Liver (tissue), 9 donors: ENCODE measurements around the gene ZNF555. TPM values are rescaled to one million over a fixed set of nuclear protein-coding genes. Genes with fewer than 3 reads are reported as not detected.

Experiments used
- DNase-seq: peaks from one replicate; pipeline ENCODE4 v3.0.0-alpha.2; 2017; ENCODE audit warnings: low spot score
- H3K27ac ChIP-seq, 2 donors: one replicate each; pipeline ENCODE4 v1.7.0; 2013; ENCODE audit warnings: inconsistent platforms in 2 of 2, low read length in 2 of 2, control low read depth in 1 of 2, low read depth in 1 of 2, mild to moderate bottlenecking in 1 of 2
- H3K27me3 ChIP-seq, 4 donors: one replicate each; pipeline versions ENCODE4 v1.6.1 to v1.7.0; 2013; ENCODE audit warnings: low read length in 3 of 4, inconsistent platforms in 1 of 4, mild to moderate bottlenecking in 1 of 4, moderate library complexity in 1 of 4; ENCODE audit not compliant: control insufficient read depth in 4 of 4, insufficient read depth in 4 of 4
- H3K36me3 ChIP-seq, 4 donors: one replicate each; pipeline versions ENCODE4 v1.6.1 to v1.7.0; 2013; ENCODE audit warnings: low read length in 3 of 4, mild to moderate bottlenecking in 3 of 4, low read depth in 1 of 4, moderate library complexity in 1 of 4; ENCODE audit not compliant: control insufficient read depth in 4 of 4, insufficient read depth in 3 of 4
- H3K4me1 ChIP-seq, 4 donors: one replicate each; pipeline versions ENCODE4 v1.6.1 to v1.7.0; 2013; ENCODE audit warnings: low read length in 3 of 4, mild to moderate bottlenecking in 3 of 4, moderate library complexity in 1 of 4; ENCODE audit not compliant: control insufficient read depth in 4 of 4, insufficient read depth in 4 of 4
- H3K4me3 ChIP-seq, 3 donors: one replicate each; pipeline versions ENCODE4 v1.6.1 to v1.7.0; 2013; ENCODE audit warnings: low read length in 3 of 3, control low read depth in 1 of 3, low read depth in 1 of 3, mild to moderate bottlenecking in 1 of 3
- H3K9ac ChIP-seq, 2 donors: one replicate each; pipeline ENCODE4 v1.7.0; 2013; ENCODE audit warnings: low read length in 2 of 2, mild to moderate bottlenecking in 2 of 2, moderate library complexity in 2 of 2, control low read depth in 1 of 2, low read depth in 1 of 2
- H3K9me3 ChIP-seq, 4 donors: one replicate each; pipeline versions ENCODE4 v1.6.1 to v1.7.0; 2013; ENCODE audit warnings: low read length in 3 of 4; ENCODE audit not compliant: control insufficient read depth in 4 of 4
- ATF3 ChIP-seq: IDR thresholded peaks from 2 replicates; pipeline ENCODE4 v1.6.1; 2016; ENCODE audit warnings: antibody characterized with exemption
- CTCF ChIP-seq: fragments of 150-350 bp; IDR thresholded peaks from 2 replicates; pipeline ENCODE4 v1.5.1; 2017; ENCODE audit warnings: improper control_type of control experiment, low read depth, low read length; ENCODE audit not compliant: missing input control
- EGR1 ChIP-seq, 2 donors: IDR thresholded peaks; 2 replicates each; pipeline ENCODE4 v1.6.1; 2016 to 2018; ENCODE audit warnings: antibody characterized with exemption in 2 of 2, low read depth in 2 of 2
- FOXA1 ChIP-seq: IDR thresholded peaks from 2 replicates; pipeline ENCODE4 v1.6.1; 2016; ENCODE audit warnings: antibody characterized with exemption
- FOXA2 ChIP-seq: IDR thresholded peaks from 2 replicates; pipeline ENCODE4 v1.6.1; 2016; ENCODE audit warnings: antibody characterized with exemption
- GABPA ChIP-seq, 2 donors: IDR thresholded peaks in 1 of 2; conservative IDR thresholded peaks in 1 of 2; 2 replicates each; pipeline ENCODE4 v1.6.1; 2016; ENCODE audit warnings: antibody characterized with exemption in 2 of 2, mild to moderate bottlenecking in 1 of 2, moderate library complexity in 1 of 2
- HNF4A ChIP-seq, 2 donors: conservative IDR thresholded peaks; 2 replicates each; pipeline ENCODE4 v1.6.1; 2016; ENCODE audit warnings: antibody characterized with exemption in 2 of 2, mild to moderate bottlenecking in 2 of 2
- HNF4G ChIP-seq: IDR thresholded peaks from 2 replicates; pipeline ENCODE4 v1.6.1; 2016; ENCODE audit warnings: antibody characterized with exemption
- JUND ChIP-seq, 2 donors: IDR thresholded peaks; 2 replicates each; pipeline ENCODE4 v1.6.1; 2016; ENCODE audit warnings: antibody characterized with exemption in 2 of 2
- MAX ChIP-seq: IDR thresholded peaks from 2 replicates; pipeline ENCODE4 v1.6.1; 2016; ENCODE audit warnings: antibody characterized with exemption
- NR2F2 ChIP-seq: IDR thresholded peaks from 2 replicates; pipeline ENCODE4 v1.6.1; 2016; ENCODE audit warnings: antibody characterized with exemption
- RAD21 ChIP-seq, 2 donors: IDR thresholded peaks; 2 replicates each; pipeline ENCODE4 v1.6.1; 2016; ENCODE audit warnings: antibody characterized with exemption in 2 of 2, mild to moderate bottlenecking in 2 of 2
- REST ChIP-seq: IDR thresholded peaks from 2 replicates; pipeline ENCODE4 v1.6.1; 2016; ENCODE audit warnings: antibody characterized with exemption, mild to moderate bottlenecking
- RXRA ChIP-seq, 2 donors: IDR thresholded peaks; 2 replicates each; pipeline ENCODE4 v1.6.1; 2017 to 2018; ENCODE audit warnings: antibody characterized with exemption in 2 of 2, mild to moderate bottlenecking in 1 of 2
- SP1 ChIP-seq: IDR thresholded peaks from 2 replicates; pipeline ENCODE4 v1.6.1; 2018; ENCODE audit warnings: antibody characterized with exemption, mild to moderate bottlenecking
- YY1 ChIP-seq: IDR thresholded peaks from 2 replicates; pipeline ENCODE4 v1.6.1; 2016; ENCODE audit warnings: antibody characterized with exemption, mild to moderate bottlenecking
- ZBTB33 ChIP-seq: IDR thresholded peaks from 2 replicates; pipeline ENCODE4 v1.6.1; 2016; ENCODE audit warnings: antibody characterized with exemption
- WGBS: extraction: QIAGEN DNeasy Blood & Tissue Kit; methylation state at CpG from one replicate; pipeline ENCODE4 v1.1.7; 2013; 5-methylcytosine and 5-hydroxymethylcytosine counted together
- polyA plus RNA-seq, 2 donors: library from polyadenylated mRNA; stranded (reverse) in 1 of 2; unstranded in 1 of 2; fragments of 200-250 nt in 1 of 2; fragments of >200 nt in 1 of 2; fragmentation: Nextera tagmentation in 1 of 2; extraction: Ambion mirVana in 1 of 2; gene quantifications; one replicate each; pipeline versions ENCODE4 v1.2.1 to v1.2.3, GENCODE V29; 2013 to 2015
- total RNA-seq, 2 donors: library from RNA; depleted of rRNA; stranded (reverse); fragments of >200 nt; gene quantifications; one replicate each; pipeline ENCODE4 v1.2.3, GENCODE V29; 2014
- donor health status: healthy.
- donor health status: healthy.
- donor health status: healthy.
- donor health status: healthy.
- donor health status: healthy.

The ZNF555 gene
- total and polyA plus RNA-seq, 4 donors, result 1.3 to 2.8 (median 2.2) TPM

- Histone ChIP-seq H3K4me1 (peaks cover 0 to 11% (median 6%) of the 10 kb centered on the region in 4 donors), H3K27ac (no peak overlapping the region), H3K27me3 (no peaks in the 10 kb centered on the region), H3K9me3 (no peaks in the 10 kb centered on the region), H3K9ac (no peak overlapping the region), H3K36me3 (peaks cover 0 to 18% (median 5%) of the 10 kb centered on the region in 4 donors), H3K4me3 (no peak overlapping the region)
- TF ChIP-seq EGR1 (IDR thresholded peaks at IDR 0.05; ENCODE audit: low read depth in 2 of 2) (no peak), CTCF (no peak), HNF4G (no peak), SP1 (no peak), ZBTB33 (no peak), REST (no peak), MAX (no peak), NR2F2 (no peak), RXRA (IDR thresholded peaks at IDR 0.05) (no peak), YY1 (no peak), GABPA (IDR thresholded peaks at IDR 0.05 in 1 of 2, conservative IDR thresholded peaks at IDR 0.05 in 1 of 2) (no peak), FOXA2 (no peak), RAD21 (IDR thresholded peaks at IDR 0.05) (no peak), ATF3 (no peak), HNF4A (conservative IDR thresholded peaks at IDR 0.05) (no peak), FOXA1 (no peak), JUND (IDR thresholded peaks at IDR 0.05) (no peak)
- WGBS, result 95% methylated on average over 23 of the region's 23 CpGs
- no peak for DNase-seq
Measured at GRCh38 chr19:2796659-2797266, 44.5 kb upstream of the ZNF555 start.
